Rectal smooth muscle tissue (tissue), 1 donor: ENCODE results near the gene GMPR2.
A peak's percentile ranks its signal among the peaks of the same experiment; 100 is the strongest.
"Not testable (repeated sequence)": the region's sequence is repeated elsewhere in the genome, so short reads cannot be mapped to it uniquely, and the experiment has no call there.

Source experiments
- H3K27ac ChIP-seq: one replicate; pipeline ENCODE4 v1.7.0; 2013; ENCODE audit warnings: low read depth, low read length, inconsistent platforms
- H3K27me3 ChIP-seq: one replicate; pipeline ENCODE4 v1.7.0; 2013; ENCODE audit warnings: low read length; ENCODE audit not compliant: control insufficient read depth, insufficient read depth
- H3K36me3 ChIP-seq: one replicate; pipeline ENCODE4 v1.7.0; 2013; ENCODE audit warnings: low read length; ENCODE audit not compliant: control insufficient read depth, insufficient read depth
- H3K4me1 ChIP-seq: one replicate; pipeline ENCODE4 v1.7.0; 2013; ENCODE audit warnings: low read length; ENCODE audit not compliant: control insufficient read depth, insufficient read depth
- H3K4me3 ChIP-seq: one replicate; pipeline ENCODE4 v1.7.0; 2013; ENCODE audit warnings: low read length
- H3K9ac ChIP-seq: one replicate; pipeline ENCODE4 v1.7.0; 2013; ENCODE audit warnings: low read length

The GMPR2 gene

DNA sequence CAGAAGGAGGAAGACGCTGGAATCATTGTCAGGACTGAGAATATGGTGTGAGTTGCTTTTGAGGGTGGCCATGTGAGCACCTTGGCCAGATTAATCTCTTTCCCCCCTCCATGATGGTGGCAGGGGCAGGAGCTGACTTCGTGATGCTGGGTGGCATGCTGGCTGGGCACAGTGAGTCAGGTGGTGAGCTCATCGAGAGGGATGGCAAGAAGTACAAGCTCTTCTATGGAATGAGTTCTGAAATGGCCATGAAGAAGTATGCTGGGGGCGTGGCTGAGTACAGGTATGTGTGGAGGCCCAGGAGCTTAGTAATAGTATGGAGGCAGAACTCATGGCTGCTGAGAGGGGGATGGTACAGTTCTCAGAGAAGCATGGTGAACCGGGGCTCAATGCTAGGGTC, 5.4 kb downstream of the GMPR2 start:
- Histone ChIP-seq H3K27me3 (no peaks in the 10 kb centered on the region), H3K4me3 (no peak overlapping the region), H3K9ac (no peak overlapping the region), H3K36me3 (peaks cover 36% of the 10 kb centered on the region), H3K27ac (no peak overlapping the region), H3K4me1 (peaks cover 17% of the 10 kb centered on the region)

DNA sequence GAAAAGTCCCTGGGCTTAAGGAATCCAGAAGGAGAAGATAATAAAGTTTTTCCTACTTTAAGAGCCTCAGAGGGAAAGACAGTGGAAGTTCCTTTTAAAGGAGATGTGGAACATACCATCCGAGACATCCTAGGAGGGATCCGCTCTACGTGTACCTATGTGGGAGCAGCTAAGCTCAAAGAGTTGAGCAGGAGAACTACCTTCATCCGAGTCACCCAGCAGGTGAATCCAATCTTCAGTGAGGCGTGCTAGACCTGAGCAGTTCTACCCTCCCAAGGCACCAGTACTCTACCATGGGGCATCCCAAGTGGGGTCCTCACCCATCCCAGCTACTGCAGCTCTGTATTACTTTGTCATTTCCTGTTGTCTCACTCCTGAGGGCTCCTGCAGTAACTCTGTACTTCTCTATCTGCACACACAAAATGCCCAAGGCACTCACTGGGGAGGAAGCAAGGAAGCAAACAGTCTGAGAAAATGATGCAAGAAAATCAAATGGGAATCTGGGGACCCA, 5.9 kb downstream of the GMPR2 start:
- no peak overlapping the region for H3K9ac ChIP-seq
- H3K4me3 ChIP-seq = no peak overlapping the region
- peaks cover 36% of the 10 kb centered on the region for H3K36me3 ChIP-seq
- H3K27ac ChIP-seq = no peak overlapping the region
- no peaks in the 10 kb centered on the region for H3K27me3 ChIP-seq
- H3K4me1 ChIP-seq = peaks cover 16% of the 10 kb centered on the region

DNA sequence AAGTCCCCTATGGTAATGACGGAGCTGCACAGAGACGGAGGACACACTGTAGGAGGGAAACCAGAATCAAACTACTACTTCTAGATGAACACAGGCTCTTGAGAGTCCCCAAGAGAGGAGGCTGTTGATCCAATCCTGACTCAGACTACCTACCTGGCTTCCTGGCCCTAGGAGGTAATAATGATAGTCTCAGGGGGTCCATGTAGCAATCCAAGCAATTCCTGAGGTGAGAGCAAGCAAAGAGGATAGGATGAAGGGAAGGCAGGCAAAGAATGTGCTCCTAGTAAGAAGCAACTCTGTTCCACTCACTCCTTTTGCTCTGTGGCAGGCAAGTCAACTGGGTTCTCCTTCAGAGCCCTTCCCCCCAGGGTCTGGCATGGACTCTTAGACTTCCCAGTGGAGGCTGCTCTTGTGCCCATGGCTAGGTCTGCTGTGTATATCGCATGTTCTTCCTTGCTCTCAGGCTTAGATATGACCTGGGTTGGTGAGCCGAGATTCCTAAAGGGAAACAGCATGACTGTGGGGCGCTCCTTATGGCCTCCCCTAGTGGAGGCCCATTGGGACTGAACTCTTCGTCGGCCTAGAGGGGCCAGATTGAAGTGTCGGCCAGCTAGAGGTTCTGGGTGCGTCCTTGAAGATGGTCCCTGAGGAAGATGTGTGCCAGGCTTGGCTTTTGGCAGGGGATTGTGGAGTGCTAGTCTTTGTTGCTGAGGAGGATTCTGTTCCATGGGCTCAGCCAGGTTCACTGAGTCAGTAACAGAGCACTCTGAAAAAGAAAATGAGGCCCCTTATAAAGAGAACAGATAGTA, 7.6 kb downstream of the GMPR2 start:
- peaks cover 36% of the 10 kb centered on the region for H3K36me3 ChIP-seq
- H3K4me1 ChIP-seq = peaks cover 15% of the 10 kb centered on the region
- peak overlapping the region; percentile 7 for H3K4me3 ChIP-seq
- no peak overlapping the region for H3K9ac ChIP-seq
- H3K27me3 ChIP-seq = no peaks in the 10 kb centered on the region
- H3K27ac ChIP-seq = no peak overlapping the region

DNA sequence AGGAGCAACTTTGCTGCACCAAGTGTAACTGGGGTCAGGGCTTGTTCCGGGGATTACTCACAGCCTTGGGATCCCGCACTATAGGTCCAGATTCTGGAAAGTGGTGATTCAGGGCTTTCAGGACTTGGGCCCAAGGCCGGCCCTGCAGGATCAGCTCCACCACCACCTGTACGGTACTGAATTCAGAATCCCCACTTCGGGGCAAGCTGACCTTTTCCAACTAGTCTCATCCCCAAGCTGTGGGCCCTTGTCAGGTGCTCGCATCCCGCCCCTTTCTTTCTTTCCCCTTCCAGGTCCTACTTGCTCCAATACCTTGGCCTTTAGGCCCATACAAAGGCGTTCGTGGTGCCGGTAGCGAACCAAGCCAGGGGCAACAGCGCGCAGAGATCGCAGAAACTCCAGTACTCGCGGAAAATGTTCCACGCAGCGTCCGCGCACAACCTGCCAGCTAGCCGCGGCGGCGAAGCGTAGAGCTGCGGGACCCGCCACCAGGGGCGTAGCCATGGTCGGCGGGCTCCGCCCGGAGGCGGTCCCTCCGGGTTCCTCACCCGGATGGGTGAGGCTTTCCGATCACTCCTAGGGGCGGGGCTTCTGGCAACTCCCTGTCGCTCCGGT, 9.2 kb downstream of the GMPR2 start:
- H3K27ac ChIP-seq = peak overlapping the region; percentile 100
- H3K4me1 ChIP-seq = peaks cover 15% of the 10 kb centered on the region
- H3K4me3 ChIP-seq = peak overlapping the region; percentile 80
- no peaks in the 10 kb centered on the region for H3K27me3 ChIP-seq
- H3K36me3 ChIP-seq = peaks cover 31% of the 10 kb centered on the region
- peak overlapping the region; percentile 97 for H3K9ac ChIP-seq

DNA sequence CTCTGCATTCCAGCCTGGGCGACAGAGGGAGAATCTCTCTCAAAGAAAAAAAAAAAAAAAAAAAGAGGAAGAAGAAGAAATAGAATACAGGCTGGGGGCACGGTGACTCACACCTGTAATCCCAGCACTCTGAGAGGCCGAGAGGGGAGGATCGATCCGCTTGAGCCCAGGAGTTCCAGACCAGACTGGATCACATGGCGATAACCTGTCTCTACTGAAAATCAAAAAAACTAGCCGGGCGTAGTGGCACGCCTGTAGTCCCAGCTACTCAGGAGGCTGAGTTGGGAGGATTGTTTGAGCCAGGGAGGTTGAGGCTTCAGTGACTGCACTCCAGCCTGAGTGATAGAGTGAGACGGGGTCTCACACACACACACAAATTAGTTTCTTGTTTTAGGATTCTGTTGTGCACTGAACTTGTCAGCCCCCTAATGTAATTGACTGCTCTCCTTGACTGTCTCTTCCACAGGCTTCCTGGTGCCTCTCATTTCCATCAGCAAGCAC, 10.7 kb downstream of the GMPR2 start:
- peaks cover 15% of the 10 kb centered on the region for H3K4me1 ChIP-seq
- no peak overlapping the region for H3K9ac ChIP-seq
- peaks cover 22% of the 10 kb centered on the region for H3K36me3 ChIP-seq
- H3K27ac ChIP-seq = peak overlapping the region; percentile 100
- H3K4me3 ChIP-seq = peak overlapping the region; percentile 80
- no peaks in the 10 kb centered on the region for H3K27me3 ChIP-seq

DNA sequence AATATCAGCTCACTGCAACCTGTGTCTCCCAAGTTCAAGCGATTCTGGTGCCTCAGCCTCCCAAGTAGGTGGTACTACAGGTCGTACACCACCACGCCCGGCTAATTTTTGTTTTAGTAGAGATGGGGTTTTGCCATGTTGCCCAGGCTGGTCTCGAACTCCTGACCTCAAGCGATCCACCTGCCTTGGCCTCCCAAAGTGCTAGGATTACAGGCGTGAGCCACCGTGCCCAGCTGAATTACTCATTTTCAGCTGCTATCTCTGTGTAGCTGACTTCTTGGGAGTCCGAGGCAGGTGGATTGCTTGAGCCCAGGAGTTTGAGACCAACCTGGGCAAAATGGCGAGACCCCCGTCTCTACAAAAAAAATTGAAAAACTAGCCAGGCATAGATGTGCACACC, 12.6 kb downstream of the GMPR2 start:
- H3K36me3 ChIP-seq, H3K4me3 ChIP-seq, H3K27me3 ChIP-seq, H3K9ac ChIP-seq, H3K27ac ChIP-seq: not testable (repeated sequence)
- H3K4me1 ChIP-seq = peaks cover 12% of the 10 kb centered on the region

DNA sequence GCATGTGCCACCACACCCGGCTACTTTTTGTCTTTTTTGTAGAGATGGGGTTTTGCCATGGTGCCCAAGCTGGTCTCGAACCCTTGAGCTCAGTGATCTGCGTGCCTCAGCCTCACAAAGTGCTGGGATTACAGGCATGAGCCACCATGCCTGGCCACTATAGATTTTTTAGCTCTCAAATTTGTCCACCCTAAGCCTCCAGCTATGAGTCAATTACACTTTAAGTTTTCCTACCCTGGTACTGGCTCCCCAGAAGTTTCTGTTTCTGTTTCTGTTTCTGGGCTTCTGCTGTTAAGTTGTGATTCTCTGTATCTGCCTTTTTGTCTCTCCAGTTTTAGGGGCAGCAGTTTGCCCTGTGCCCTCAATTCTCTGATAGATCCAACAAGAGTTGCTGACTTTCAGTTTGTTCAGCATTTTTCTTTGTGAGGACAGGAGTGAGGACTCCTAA, 14.1 kb downstream of the GMPR2 start:
- Histone ChIP-seq H3K27ac (no peak overlapping the region), H3K36me3 (no peaks in the 10 kb centered on the region), H3K27me3 (no peaks in the 10 kb centered on the region), H3K4me3 (no peak overlapping the region), H3K9ac (no peak overlapping the region), H3K4me1 (peaks cover 5% of the 10 kb centered on the region)

DNA sequence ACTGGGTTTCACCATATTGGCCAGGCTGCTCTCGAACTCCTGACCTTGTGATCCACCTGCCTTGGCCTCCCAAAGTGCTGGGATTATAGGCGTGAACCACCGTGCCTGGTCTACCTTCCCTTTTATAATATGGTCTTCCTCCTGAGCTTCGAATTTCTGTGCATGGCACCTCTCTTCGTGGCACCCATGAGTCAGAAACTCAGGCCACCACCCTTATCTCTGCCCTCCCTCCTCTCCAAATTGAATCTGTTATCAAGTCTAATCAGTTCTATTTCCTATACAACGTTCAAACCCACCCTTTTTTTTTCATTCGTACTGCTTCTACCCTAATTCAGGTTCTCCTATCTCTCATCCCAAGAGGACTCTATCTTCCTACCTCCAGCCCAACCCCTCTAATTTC, 14.7 kb downstream of the GMPR2 start:
- Histone ChIP-seq H3K9ac (no peak overlapping the region), H3K27ac (no peak overlapping the region), H3K4me1 (peaks cover 5% of the 10 kb centered on the region), H3K27me3 (no peaks in the 10 kb centered on the region), H3K36me3 (no peaks in the 10 kb centered on the region), H3K4me3 (no peak overlapping the region)

DNA sequence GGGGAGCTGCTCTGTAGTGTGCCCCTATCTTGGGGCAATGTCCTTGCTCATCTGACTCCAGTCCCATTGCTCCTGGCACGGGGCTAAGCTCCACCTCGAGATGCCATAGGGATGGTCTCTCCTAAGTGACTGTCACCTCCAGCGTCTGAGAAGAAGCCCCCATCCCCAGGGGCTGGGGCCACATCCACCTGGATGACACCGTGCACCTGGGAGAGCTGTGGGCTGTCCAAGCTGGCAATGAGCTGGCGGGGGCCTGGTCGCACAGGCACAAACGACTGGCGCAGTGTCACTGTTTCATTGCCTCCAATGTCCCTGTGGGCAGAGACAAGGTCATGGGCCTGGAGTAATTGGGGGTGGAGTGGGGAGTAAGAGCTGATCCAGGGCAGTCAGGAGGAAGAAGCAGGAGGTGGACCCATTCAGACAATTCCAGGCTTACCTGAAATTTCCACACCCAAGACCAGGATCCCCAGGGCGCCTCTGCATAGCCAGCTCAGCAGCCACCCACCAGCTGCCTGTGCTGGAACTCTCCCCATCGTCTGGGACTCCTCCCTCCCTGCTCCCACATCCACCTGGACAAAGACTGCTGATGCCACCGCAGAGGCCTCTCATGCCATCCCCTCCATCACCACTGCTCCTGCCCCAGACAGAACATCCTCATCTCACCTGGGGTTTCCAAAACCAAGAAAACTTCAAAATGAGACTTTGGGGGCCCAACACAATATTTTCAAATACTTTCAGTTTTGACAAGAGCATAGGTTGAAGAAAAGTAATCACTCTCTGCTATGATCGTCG, 16.7 kb downstream of the GMPR2 start:
- Histone ChIP-seq H3K36me3 (no peaks in the 10 kb centered on the region), H3K27ac (no peak overlapping the region), H3K27me3 (no peaks in the 10 kb centered on the region), H3K4me3 (no peak overlapping the region), H3K9ac (no peak overlapping the region), H3K4me1 (no peaks in the 10 kb centered on the region)

DNA sequence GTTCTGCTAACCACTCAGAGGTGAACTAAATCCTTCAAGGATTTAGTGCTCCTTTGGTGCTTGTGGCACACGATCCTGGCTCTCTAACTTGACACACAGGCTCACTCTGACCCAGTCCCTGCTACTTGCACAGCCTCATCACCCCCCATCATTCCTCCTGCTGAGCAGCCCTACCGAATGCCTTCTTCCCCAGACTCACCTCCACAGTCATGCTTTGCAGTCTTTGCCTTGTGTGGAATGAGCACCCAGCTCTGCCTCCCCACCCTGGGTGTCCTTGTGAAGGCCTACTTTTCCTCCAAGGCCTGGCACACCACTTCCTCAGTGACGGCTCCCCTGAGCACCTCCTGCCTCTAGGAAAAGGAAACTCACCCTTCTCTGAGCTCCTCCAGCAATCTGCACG, 17.6 kb downstream of the GMPR2 start:
- Histone ChIP-seq H3K27ac (no peak overlapping the region), H3K36me3 (no peaks in the 10 kb centered on the region), H3K9ac (no peak overlapping the region), H3K4me1 (no peaks in the 10 kb centered on the region), H3K27me3 (no peaks in the 10 kb centered on the region), H3K4me3 (no peak overlapping the region)

DNA sequence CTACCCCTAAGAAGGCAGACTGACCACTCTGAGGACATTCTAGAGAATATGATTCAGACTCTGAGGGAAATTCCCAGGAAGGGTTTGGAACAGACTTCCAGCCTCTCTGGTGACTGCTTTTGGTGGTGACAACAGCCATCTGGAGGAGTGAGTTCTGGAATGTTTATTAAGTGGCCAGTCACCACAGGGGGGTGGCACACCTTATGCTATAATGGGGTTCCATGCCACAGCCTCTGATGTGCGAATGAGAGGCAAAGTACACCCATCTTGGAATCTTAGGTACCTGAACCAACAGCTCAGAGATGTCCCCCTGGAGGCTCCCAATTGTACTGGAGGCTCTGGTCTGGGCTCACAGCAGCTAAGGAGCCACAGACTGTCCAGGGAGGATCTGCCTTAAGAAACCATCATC, 19.2 kb downstream of the GMPR2 start:
- H3K36me3 ChIP-seq = no peaks in the 10 kb centered on the region
- no peak overlapping the region for H3K27ac ChIP-seq

More for the DNA sequence above, 19.2 kb downstream of the GMPR2 start:
- H3K4me3 ChIP-seq = no peak overlapping the region
- H3K4me1 ChIP-seq = no peaks in the 10 kb centered on the region
- no peak overlapping the region for H3K9ac ChIP-seq
- no peaks in the 10 kb centered on the region for H3K27me3 ChIP-seq
